ENCODE results near the gene TEPSIN.

TEPSIN gene

DNA sequence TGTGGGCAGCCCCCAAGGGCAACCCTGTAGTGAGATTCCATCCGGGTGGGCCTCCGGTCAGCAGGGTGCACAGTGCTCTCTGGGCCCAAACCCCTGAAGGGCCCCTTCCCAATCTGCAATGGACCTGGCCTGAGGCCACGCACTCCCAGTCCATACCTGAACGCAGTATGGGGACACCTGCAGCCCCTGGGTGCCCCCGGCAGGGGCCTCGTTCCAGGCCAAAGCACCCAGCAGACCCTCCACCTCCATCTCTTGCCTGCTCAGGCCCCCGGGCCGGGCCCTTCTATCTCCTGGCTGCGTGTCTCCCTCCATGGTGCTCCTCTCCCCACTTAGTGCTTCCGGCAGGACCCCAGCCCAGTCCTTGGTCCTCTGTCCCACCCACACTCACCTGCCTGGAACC is 55.5 kb downstream of the TEPSIN start:
- no peak for DNase-seq (ENCODE audit: low read depth in 1 of 2, low spot score in 1 of 2)
- TF ChIP-seq GABPA (IDR thresholded peaks at IDR 0.05; ENCODE audit: low read depth) (no peak), POLR2AphosphoS5 (IDR thresholded peaks at IDR 0.05; ENCODE audit: low read depth) (no peak), SPI1 (IDR thresholded peaks at IDR 0.05; ENCODE audit: borderline replicate concordance, low read depth) (no peak)
- TF ChIP-seq, protein P1, sequence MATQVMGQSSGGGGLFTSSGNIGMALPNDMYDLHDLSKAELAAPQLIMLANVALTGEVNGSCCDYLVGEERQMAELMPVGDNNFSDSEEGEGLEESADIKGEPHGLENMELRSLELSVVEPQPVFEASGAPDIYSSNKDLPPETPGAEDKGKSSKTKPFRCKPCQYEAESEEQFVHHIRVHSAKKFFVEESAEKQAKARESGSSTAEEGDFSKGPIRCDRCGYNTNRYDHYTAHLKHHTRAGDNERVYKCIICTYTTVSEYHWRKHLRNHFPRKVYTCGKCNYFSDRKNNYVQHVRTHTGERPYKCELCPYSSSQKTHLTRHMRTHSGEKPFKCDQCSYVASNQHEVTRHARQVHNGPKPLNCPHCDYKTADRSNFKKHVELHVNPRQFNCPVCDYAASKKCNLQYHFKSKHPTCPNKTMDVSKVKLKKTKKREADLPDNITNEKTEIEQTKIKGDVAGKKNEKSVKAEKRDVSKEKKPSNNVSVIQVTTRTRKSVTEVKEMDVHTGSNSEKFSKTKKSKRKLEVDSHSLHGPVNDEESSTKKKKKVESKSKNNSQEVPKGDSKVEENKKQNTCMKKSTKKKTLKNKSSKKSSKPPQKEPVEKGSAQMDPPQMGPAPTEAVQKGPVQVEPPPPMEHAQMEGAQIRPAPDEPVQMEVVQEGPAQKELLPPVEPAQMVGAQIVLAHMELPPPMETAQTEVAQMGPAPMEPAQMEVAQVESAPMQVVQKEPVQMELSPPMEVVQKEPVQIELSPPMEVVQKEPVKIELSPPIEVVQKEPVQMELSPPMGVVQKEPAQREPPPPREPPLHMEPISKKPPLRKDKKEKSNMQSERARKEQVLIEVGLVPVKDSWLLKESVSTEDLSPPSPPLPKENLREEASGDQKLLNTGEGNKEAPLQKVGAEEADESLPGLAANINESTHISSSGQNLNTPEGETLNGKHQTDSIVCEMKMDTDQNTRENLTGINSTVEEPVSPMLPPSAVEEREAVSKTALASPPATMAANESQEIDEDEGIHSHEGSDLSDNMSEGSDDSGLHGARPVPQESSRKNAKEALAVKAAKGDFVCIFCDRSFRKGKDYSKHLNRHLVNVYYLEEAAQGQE (IDR thresholded peaks at IDR 0.05; ENCODE audit: insufficient replicate concordance, low read depth), result no peak
- TF ChIP-seq, protein P2, sequence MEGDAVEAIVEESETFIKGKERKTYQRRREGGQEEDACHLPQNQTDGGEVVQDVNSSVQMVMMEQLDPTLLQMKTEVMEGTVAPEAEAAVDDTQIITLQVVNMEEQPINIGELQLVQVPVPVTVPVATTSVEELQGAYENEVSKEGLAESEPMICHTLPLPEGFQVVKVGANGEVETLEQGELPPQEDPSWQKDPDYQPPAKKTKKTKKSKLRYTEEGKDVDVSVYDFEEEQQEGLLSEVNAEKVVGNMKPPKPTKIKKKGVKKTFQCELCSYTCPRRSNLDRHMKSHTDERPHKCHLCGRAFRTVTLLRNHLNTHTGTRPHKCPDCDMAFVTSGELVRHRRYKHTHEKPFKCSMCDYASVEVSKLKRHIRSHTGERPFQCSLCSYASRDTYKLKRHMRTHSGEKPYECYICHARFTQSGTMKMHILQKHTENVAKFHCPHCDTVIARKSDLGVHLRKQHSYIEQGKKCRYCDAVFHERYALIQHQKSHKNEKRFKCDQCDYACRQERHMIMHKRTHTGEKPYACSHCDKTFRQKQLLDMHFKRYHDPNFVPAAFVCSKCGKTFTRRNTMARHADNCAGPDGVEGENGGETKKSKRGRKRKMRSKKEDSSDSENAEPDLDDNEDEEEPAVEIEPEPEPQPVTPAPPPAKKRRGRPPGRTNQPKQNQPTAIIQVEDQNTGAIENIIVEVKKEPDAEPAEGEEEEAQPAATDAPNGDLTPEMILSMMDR (IDR thresholded peaks at IDR 0.05; ENCODE audit: insufficient read depth, low read length), result no peak
- Histone ChIP-seq H3K4me3 (replicated peaks; ENCODE audit: insufficient read depth, low read length) (no peak overlapping the region), H3K27ac (replicated peaks) (no peak overlapping the region), H3K27me3 (ENCODE audit: insufficient read depth, poor library complexity, severe bottlenecking) (peaks cover 9% of the 10 kb centered on the region)

DNA sequence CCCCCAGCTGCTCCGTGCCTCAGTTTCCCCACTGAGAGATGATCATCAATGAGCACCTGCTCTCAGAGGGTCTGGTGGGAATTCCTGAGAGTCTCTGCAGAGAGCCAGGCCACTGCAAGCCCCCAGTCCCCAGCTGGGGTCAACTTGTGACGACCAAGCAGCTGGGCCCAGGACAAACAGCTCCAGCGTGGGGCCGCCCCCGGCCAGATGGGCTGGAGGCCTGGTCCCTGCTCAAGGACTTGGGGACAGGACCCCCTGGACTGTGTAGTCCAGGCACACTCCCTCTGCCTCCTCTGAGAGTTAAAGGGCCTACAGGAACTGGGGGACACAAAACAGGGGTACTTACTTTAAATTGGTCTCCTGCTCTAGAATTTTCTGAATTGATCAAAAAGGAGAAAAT is 56.3 kb downstream of the TEPSIN start:
- TF ChIP-seq, protein P1 (IDR thresholded peaks at IDR 0.05; ENCODE audit: insufficient replicate concordance, low read depth), result no peak
- TF ChIP-seq SPI1 (IDR thresholded peaks at IDR 0.05; ENCODE audit: borderline replicate concordance, low read depth) (no peak), GABPA (IDR thresholded peaks at IDR 0.05; ENCODE audit: low read depth) (no peak), POLR2AphosphoS5 (IDR thresholded peaks at IDR 0.05; ENCODE audit: low read depth) (no peak)
- TF ChIP-seq, protein P2 (IDR thresholded peaks at IDR 0.05; ENCODE audit: insufficient read depth, low read length), result no peak
- Histone ChIP-seq H3K27ac (replicated peaks) (no peak overlapping the region), H3K4me3 (replicated peaks; ENCODE audit: insufficient read depth, low read length) (no peak overlapping the region), H3K27me3 (ENCODE audit: insufficient read depth, poor library complexity, severe bottlenecking) (peaks cover 9% of the 10 kb centered on the region)
- DNase-seq (ENCODE audit: low read depth in 1 of 2, low spot score in 1 of 2), result no peak

DNA sequence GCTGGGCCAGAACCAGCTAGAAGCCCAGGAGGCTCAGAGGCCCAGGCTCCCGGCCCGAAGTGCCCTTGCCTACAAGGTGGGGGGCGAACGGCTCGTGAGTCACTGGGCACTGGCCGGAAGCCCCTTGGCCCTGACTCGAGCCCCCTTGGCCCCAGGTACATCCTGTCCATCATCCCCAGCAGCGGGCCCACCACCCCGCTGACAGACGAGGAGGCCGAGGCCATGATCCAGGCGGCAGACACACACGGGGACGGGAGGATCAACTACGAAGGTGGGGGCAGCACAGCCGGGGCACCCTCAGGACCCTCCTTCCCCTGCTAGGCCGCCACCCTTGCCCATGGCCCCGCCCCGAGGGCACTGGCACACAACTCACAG is 57.1 kb downstream of the TEPSIN start:
- peaks cover 9% of the 10 kb centered on the region for H3K27me3 ChIP-seq (ENCODE audit: insufficient read depth, poor library complexity, severe bottlenecking)

More for the DNA sequence above, 57.1 kb downstream of the TEPSIN start:
- Histone ChIP-seq H3K27ac (replicated peaks) (no peak overlapping the region), H3K4me3 (replicated peaks; ENCODE audit: insufficient read depth, low read length) (no peak overlapping the region)
- DNase-seq (ENCODE audit: low read depth in 1 of 2, low spot score in 1 of 2), result no peak
- TF ChIP-seq, protein P2 (IDR thresholded peaks at IDR 0.05; ENCODE audit: insufficient read depth, low read length), result no peak
- no peak for TF ChIP-seq SPI1 (IDR thresholded peaks at IDR 0.05; ENCODE audit: borderline replicate concordance, low read depth)
- TF ChIP-seq, protein P1 (IDR thresholded peaks at IDR 0.05; ENCODE audit: insufficient replicate concordance, low read depth), result no peak
- no peak for TF ChIP-seq POLR2AphosphoS5 (IDR thresholded peaks at IDR 0.05; ENCODE audit: low read depth)
- TF ChIP-seq GABPA (IDR thresholded peaks at IDR 0.05; ENCODE audit: low read depth), result no peak
